HG03097 (cell line): ENCODE data around the gene SZT2.
"Not testable (repeated sequence)": the region's sequence is repeated elsewhere in the genome, so short reads cannot be mapped to it uniquely, and the experiment has no call there.

Experiments used
- ATAC-seq: cut with Tn5 transposase; IDR thresholded peaks from one replicate; pipeline ENCODE4 v1.9.1; 2021; ENCODE audit not compliant: unreplicated experiment, low FRiP score

The SZT2 gene

DNA sequence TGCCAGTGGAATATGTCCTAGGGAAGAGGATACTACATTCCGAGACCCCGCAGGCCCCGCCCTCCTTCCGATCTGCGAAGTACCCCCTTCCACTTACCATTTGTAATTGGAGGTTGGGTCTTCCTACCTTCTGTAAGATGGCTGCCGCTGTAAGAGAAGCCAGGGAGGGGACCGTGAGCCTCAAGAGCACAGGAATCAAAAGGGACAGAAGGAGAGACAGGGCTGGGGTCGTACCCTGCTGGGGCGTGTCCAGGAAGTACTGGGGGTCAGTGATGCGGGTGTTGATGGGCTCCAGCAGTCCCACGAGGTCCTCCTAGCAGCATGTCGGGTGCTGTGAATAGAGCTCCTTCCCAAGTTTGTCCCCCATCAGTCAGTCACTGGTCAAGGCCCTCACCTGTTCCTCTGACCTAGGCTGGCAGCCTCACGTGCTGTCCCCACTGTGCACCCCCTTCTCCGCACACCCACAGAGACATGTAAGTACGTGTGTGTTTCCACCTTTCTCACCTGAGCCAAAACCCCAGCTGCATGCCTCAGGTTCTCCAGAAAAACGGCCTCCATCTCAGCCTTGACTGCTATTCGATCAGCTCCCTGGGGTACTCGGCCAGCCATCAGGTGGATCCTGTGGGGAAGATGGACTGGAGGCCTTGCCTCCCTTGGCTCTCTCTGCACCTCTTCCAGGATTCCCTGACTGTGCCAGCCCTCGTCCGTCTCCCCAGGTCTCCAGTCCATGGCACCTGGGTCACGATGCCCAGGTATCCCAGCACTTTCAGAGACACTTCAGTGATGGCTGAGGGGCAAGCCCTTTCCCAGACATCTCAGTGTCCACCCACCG lies 62.2 kb downstream of the SZT2 start:
- ATAC-seq = no peak

- ATAC-seq = no peak
Observed at GRCh38 chr1:43452789-43453441, 63.2 kb downstream of the SZT2 start.

- ATAC-seq = no peak
Observed at GRCh38 chr1:43453442-43454269, 64.0 kb downstream of the SZT2 start, which contains the start of gene HYI. HYI (minus strand) TSS chr1:43453931; CDS start chr1:43453793, 138 bp downstream.

GRCh38 chr1:43454270-43455011 lies 64.7 kb downstream of the SZT2 start:
- peak; percentile 55 for ATAC-seq

DNA sequence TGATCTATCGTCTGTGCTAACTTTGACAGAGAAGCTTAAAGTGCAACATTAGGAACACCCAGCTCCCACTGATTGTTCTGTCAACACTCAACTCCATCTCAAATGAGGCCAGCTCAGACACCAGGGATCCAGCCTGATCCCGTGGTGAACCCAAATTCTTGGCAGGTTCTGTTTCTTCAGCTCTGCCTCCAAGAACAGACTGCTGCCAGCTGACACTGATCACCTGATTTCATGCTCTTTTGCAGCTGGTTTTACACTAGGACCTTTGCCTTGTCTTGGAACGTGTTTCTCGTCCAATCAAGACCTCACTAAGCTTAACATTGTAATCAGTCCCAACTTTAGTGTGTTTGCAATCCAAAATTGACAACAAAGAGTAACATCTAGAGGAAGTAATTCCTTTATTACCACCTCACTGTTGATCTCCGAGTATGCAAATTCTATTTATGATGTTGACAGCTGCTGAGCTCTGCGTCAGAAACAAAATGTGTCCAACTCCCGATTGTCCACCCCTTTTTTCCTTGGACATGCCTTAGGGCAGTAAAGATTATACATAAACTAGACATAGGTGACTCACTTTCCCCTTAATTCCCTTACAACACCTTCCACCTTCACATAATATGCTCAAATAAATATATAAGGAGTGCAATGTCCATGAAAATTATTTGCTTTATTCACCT lies 65.7 kb downstream of the SZT2 start:
- no peak for ATAC-seq

DNA sequence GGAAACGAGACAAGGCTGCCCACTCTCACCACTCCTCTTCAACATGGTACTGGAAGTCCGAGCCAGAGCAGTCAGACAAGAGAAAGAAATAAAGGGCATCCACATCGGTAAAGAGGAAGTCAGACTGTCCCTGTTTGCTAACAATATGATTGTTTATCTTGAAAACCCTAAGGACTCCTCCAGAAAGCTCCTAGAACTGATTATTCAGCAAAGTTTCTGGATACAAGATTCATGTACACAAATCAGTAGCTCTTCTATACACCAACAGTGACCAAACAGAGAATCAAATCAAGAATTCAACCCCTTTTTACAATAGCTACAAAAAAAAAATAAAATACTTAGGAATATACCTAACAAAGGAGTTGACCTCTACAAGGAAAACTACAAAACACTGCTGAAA lies 68.7 kb downstream of the SZT2 start:
- ATAC-seq = not testable (repeated sequence)

- no peak for ATAC-seq
Observed at GRCh38 chr1:43460988-43461693, 71.4 kb downstream of the SZT2 start.

DNA sequence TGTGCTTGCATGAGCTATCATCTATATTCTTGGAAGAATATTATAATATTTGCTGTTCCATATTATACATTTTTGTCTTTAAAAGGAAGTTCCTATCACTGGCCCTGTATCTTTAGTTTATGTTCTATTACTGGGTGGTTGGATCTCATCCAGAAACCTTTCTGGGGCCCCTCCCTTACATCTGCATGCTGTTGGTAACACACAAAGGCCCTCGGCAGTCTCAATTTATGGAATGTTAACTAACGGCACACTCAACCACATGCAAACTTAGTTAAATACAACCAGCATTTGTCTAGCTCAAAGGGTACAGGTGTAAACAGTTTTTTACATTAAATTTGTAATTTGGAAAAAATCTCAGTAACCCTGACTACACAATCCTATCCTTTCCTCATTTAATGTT lies 73.8 kb downstream of the SZT2 start:
- no peak for ATAC-seq

DNA sequence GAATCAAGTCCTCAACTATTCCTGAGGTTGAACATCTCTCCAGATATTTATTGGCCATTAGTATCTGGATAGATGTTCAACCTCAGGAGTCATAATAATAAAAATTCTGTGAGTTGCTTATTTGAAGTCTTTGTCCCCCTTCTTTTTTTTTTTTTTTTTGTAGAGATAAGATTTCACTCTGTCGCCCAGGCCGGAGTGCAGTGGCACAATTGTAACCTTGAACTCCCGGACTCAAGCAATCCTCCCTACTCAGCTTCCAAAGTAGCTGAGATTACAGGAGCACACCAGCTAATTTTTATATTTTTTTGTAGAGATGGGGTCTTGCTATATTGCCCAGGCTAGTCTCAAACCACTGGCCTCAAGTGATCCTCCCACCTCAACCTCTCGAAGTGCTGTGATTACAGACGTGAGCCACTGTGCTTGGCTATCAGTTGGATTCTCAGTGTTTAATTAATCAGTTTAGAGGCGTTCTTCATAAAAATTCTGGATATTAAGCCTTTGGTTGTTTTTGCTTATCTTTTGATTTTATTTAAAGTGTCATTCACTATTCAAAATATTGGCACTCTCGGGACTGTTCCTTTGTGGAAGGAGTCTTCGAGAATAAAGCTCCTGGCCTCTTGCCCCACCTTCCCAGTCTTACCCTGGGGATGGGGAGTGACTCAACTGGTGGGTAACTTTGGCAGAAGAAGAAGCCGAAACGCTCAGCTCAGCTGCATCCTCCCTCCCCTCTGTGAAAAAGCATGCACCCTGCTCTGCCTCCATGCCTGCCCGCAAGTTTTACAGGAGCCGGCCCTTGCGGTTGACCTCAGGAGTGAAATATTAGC lies 75.2 kb downstream of the SZT2 start:
- no peak for ATAC-seq

- ATAC-seq = no peak
Observed at GRCh38 chr1:43465505-43466067, 75.9 kb downstream of the SZT2 start.

- ATAC-seq = no peak
Observed at GRCh38 chr1:43466403-43466802, 76.7 kb downstream of the SZT2 start.

GRCh38 chr1:43468414-43468813 lies 78.7 kb downstream of the SZT2 start:
- ATAC-seq = no peak

- no peak for ATAC-seq
Observed at GRCh38 chr1:43469932-43470331, 80.2 kb downstream of the SZT2 start.

DNA sequence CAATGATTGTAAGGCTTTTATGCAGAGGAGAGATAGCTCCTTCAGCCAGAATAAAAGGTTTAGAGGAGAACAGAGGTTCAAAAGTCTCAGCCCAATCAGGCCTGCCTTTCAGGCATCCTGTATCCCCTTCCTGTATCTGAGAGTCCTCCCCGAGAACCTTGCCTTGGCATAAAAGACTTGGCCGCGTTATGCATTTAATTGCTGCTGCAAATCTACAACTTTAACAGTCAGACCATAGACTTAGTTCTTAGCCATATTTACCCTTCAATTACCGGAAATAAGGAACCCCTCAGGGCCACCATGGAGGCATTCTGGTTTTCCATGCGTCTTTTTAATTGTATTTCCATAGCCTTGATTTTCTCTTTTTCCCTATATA lies 82.4 kb downstream of the SZT2 start:
- ATAC-seq = no peak

DNA sequence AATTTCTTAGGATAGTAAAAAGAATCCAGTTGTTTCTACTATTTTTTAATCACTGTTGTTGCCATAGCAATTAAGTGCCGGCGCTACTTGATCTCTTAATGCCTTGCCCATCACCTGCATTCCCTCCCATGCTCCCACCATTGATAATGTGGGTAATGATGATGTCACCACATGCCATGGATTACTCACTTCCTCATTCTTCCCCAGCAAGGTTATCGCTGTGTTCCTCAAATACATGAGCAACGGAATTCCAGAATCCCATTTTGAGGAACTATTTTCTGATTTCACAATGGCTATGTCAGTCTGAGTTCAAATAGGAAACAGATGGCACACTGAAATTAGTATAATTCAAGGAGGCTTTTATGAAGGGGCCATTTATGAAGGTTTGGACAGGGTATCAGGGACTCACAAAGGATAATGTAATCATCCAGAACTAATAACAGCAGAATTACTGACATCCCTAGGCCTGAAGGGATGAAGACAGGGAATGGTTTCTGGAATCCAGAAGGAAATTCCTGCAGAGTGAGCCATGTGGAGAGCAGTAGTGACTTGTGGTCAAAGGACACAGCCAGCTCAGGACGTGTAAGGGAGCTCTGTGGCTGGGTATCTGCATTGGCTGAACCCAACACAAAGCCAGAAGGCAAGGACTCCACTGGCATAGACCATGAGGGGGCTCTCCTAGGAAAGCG lies 82.9 kb downstream of the SZT2 start:
- ATAC-seq = not testable (repeated sequence)

GRCh38 chr1:43473463-43473862 lies 83.8 kb downstream of the SZT2 start:
- ATAC-seq = no peak

DNA sequence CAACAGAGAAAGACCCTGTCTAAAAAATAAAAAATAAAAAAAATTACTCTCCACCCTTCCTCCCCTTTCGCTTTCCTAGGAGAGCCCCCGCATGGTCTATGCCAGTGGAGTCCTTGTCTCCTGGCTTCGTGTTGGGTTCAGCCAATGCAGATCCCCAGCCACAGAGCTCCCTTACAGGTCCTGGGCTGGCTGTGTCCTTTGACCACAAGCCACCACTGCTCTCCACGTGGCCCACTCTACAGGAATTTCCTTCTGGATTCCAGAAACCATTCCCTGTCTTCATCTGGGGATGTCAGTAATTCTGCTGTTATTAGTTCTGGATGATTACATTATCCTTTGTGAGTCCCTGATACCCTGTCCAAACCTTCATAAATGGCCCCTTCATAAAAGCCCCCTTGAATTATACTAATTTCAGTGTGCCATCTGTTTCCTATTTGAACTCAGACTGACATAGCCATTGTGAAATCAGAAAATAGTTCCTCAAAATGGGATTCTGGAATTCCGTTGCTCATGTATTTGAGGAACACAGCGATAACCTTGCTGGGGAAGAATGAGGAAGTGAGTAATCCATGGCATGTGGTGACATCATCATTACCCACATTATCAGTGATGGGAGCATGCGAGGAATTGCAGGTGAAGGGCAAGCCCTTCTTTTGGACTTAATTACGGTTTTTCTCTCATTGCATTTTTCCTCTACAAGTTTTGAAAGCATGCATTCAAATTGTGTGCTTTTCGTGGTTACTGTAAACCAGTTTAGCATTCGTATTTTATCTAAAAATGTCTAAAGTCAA lies 86.1 kb downstream of the SZT2 start:
- ATAC-seq = not testable (repeated sequence)
